Activated naive CD8-positive, alpha-beta T cell treated with anti-CD3 and anti-CD28 coated beads, Interleukin-2, amount 50 U/mL, for 16 hours (primary cell): ENCODE measurements around the gene KCNQ2.

Experiments
- DNase-seq: peaks from one replicate; pipeline ENCODE4 v3.0.0-alpha.2; 2020; ENCODE audit warnings: low read depth, low spot score

Gene KCNQ2

DNA sequence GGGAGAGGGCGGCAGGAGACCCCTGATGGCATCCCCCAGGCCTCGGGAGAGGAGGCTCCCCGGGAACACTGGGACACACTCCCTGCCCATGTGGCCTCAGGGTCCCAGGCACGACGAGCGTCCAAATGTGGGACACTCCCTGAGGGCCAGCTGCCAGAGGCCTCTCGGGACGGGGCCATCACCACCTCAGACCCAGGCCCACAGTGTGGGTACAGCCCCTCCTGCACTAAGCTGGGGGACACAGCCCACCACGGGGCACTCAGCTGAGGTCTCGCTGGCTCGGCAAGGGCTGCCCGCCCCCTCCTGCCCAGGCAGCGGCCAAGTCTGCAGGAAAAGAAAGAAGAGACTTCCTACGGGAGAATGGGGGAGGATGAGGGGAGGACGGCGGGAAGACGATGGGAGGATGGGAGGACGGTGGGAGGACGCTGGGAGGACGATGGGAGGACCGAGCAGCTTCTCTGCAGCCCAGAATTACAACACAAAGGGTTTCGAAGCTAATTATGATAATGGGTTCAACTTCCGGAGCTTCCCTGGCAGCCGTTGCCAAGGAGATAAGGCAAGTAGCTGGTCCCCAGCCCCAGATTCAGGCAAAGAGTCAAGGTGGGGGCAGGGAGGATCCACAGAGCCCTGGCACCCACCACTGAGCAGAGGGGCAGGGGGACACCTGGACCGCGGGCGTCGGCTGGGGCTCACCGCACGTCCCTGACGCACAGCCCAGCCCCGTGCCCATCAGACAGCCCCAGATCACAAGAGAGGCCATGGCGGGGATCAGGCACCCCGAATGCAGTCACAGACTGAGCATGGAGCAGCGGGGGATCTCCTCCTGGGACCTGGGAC is 17.5 kb downstream of the KCNQ2 start:
- no peak for DNase-seq

DNA sequence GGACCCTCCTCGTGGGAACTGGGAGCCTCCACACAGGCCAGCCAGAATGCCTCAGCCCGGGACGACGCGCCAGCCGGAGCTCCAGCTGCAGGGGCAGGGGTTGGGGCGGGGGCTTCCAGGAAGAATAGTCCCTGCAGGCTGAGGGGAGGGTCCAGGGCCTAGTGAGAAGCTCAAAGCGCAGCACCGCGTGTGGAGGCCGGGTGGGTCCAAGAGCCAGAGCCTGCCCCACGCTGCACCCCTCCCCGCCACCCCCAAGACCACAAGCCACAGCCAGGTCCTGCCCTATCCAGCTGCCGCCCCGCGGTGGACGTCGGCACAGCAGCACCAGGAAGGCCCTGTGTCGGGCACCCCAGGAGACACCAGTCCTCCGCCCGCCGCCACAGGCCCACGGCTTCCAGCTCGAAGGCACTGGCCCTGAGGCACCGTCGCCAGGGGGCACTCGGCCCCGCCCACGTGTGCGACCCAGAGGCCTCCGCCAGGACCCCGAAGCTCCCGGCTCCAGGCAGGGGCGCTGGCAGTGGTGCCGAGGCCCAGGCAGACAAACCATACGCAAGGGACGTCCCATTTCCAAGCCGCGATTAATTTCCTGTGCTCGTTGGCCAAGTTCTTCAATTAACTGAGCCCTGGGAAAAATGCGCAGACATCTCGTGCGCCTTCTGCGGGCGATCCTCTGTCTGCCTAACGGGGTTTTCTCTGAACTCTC is 19.5 kb downstream of the KCNQ2 start:
- no peak for DNase-seq

DNA sequence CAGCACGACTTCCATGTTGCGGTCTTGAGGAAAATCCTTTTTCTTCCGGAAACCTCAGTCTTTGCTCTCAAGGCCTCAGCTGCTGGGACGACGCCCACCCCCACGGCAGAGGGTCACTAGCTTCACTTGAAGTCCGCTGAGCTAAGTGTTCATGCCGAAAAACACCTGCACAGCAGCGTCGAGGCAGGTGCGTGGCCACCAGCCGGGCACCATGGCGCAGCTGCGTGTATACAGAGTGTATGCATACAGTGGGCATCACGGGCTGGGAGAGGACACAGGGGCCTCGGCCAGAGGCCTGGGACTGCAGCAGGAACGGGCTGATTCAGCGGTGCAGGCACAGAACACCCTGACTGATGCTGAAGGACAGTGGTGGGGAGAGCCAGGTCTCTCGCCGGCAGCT is 20.1 kb downstream of the KCNQ2 start:
- no peak for DNase-seq

DNA sequence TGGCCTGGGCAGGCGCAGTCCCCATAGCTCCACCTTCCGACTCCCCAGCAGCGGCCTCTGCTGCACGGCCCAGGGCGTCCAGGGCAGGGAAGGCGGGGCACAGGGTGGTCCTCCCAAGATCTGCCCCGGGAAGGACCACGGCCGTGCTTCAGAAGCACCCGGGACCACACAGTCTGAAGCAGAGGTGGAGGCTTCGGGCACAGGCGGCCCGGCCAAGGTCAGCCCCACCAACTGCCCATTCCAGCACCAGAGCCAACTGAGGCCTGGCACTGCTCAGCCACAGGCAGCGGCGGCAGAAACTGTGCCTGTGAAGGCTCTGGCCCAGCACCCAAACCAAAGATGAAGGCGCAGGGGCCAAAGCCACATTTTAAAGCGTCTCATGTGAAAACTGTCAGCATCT is 20.6 kb downstream of the KCNQ2 start:
- DNase-seq, result no peak

DNA sequence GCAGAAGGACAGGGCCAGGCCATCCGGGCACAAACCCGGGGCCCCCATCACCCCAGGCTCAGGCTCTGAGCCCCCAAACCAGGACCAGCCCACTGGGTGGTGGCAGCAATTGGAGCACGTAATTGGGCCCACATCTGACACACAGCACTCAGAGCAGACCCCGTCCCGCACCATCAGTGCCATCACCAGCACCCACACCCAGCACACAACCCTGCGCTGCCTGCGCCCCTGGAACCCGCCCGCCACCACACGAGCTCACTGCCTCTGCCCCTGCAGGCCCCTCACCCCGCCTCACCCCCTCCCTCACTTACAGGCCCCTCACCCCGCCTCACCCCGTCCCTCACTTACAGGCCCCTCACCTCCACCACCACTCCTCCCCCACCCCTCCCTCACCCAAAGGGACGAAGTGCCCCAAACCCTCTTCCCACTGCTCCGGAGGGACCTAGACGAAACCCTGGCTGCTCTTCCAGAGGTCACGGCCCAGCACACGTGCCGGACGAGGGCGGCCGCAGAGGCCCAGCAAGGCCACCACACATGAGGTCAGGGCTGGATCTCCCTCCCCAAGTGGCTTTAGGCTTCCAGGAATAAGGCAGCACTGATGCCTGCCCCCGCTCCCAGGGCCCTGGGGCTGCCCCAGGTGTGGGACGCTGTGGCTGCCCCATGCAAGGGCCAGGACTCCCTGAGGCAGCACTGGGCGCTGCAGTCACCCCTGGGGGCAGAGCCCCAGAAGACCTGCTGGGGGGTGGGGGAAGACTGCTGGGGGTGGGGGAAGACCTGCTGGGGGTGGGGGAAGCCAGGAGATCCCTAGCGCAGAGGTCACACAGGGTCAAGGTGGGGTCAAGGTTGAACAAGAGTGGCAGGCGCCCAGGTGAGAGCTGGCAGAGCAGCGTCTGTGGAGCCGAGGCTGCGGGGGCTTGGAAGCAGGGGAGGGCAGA is 22.4 kb downstream of the KCNQ2 start:
- DNase-seq, result no peak

GRCh38 chr20:63449025-63449424 is 23.4 kb downstream of the KCNQ2 start:
- no peak for DNase-seq

DNA sequence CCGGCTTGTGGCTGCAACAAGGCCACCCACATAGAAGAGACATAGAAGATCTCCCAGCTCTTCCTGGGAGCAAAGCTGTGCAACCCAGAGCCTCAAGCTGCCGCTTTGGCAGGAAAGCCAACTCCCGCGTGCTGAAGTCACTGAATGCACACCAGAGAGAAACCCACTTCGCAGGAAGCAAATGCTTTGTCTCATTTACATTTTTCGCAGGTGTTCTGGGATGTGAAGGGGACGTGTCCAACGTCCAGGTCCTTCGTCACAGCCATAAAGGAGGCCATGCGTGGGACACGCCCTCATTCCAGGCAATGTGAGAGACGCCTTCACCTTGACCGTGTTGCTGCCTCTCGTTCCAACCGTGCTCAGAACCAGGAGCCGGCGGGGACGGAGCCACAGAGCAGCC is 24.4 kb downstream of the KCNQ2 start:
- no peak for DNase-seq

GRCh38 chr20:63447320-63447719 is 25.1 kb downstream of the KCNQ2 start:
- DNase-seq, result no peak

GRCh38 chr20:63446216-63447024 is 26.0 kb downstream of the KCNQ2 start:
- DNase-seq, result no peak

- no peak for DNase-seq
Observed at GRCh38 chr20:63445075-63445734, 27.2 kb downstream of the KCNQ2 start.

GRCh38 chr20:63444548-63444947 is 27.9 kb downstream of the KCNQ2 start:
- DNase-seq, result no peak

- no peak for DNase-seq
Observed at GRCh38 chr20:63443606-63444395, 28.7 kb downstream of the KCNQ2 start.

DNA sequence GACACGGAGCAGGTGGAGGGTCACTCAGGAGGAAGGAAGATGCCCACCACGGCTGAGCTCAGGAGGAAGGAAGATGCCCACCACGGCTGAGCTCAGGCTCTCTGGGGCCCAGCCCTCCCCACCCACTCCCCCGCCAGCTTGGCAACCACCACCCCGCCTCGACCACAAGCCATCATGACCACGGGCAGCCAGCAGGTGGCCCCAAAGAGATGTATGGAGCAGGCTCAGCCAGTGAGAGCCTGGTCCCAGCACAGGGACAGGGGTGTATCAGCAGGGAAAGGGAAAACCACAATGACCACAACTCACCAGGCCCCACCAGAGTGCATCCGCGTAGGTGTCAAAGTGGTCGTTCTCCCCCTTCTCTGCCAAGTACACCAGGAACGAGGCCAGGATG is 30.4 kb downstream of the KCNQ2 start:
- DNase-seq, result peak; percentile 39

DNA sequence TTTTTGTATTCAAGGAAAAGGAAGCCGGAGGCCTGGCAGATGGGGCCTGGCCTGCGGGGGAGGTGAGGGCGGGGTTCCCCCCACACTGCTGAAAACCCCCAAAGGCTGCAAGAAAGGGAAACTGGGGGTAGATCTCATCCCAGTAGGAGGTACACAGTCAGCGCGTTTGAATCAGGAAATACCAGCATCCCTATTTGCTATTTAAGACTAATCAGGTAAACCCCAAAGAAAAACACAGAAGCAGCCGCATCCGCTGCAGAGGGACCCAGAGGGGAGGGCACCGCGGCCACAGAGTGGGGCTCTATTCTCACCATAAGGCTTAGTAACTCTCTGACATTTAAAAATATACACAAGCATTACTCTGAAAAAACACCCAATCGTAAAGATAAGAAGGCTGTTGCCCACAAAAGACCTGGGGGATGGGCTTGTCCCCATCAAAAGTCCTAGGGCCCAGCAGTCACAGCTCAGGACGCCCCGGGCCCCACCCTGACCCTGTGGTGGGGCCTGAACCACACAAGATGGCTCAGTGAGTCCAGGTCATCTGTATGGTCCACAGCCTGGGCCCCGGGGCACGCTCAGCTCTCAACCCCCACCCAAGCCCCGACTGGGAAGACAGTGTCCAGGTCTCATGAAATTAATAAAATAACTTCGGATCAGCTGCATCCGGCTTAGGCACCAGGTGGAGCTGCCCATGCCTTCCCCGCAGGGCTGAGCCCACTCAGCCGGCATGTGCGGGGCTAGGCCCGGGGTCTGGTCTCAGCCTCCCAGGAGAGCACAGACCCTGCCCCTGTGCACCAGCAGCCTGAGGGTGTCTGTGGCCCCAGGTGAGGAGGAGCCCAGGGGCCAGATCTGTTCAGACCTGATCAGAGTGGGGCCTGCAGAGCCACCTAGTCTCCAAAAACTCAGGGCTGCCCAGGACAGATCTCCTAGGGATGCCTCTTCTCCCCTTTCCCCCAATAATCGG is 31.0 kb downstream of the KCNQ2 start:
- no peak for DNase-seq

- no peak for DNase-seq
Observed at GRCh38 chr20:63440366-63440955, 32.0 kb downstream of the KCNQ2 start.

DNA sequence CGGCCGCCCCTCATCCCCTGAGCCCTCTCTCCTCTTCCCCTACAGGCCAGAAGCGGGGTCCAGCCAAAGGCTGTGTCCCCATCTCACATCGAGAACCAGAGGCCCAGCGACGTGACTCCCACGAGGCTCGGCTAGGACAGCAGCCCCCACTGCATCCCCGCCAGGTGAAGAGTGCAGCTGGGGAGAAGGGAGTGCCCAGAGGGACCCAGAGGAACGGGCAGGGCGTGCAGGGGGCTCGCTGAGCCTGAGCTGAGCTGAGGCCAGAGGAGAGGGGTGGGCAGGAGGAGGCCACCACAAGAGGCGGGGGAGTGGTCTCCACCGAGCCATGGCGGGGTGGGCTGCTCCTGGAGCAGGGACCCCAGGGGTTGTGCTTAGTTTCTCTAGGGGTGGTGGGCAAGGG is 32.6 kb downstream of the KCNQ2 start:
- DNase-seq, result no peak

DNA sequence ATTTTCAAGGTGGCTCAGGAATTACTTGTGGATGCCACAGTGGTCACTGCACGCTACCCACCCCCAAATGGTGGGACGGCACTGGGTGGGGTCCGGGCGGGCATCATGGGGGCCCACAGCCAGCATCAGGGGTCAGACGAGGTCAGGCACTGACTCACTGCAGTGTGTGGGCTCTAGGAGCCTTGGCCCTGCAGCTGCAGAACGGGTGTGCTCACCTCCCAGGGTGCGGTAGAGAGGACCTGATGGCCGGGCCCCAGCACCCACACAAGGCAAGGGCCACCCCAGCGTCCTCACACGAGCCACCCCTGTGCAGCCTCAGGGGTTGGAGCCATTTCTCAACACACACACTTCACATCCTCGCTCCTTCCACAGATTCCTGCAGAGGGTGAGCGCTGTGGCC is 34.3 kb downstream of the KCNQ2 start:
- no peak for DNase-seq

- DNase-seq, result no peak
Observed at GRCh38 chr20:63435552-63435951, 36.9 kb downstream of the KCNQ2 start.
